Testis (tissue), 3 donors: Measurements from ENCODE around the gene CHRDL1. TPM values are rescaled to one million over a fixed set of nuclear protein-coding genes. Genes with fewer than 3 reads are reported as not detected.

Experiments
- DNase-seq: peaks from one replicate; pipeline ENCODE4 v3.0.0-alpha.2; 2019
- H3K27ac ChIP-seq, 2 donors: fragments of 200-600 bp; sonication (generic); one replicate each; pipeline ENCODE4 v1.5.1; 2019
- H3K27me3 ChIP-seq: fragments of 200-600 bp; sonication (generic); one replicate; pipeline ENCODE4 v1.5.1; 2019
- H3K36me3 ChIP-seq: fragments of 200-600 bp; sonication (generic); one replicate; pipeline ENCODE4 v1.5.1; 2017; ENCODE audit warnings: low read depth; ENCODE audit errors: missing control alignments
- H3K4me1 ChIP-seq: fragments of 200-600 bp; sonication (generic); one replicate; pipeline ENCODE4 v1.5.1; 2019
- H3K4me3 ChIP-seq, 2 donors: fragments of 200-600 bp; sonication (generic); one replicate each; pipeline ENCODE4 v1.5.1; 2017 to 2019
- H3K9me3 ChIP-seq: fragments of 200-600 bp; sonication (generic); one replicate; pipeline ENCODE4 v1.5.1; 2017
- POLR2A ChIP-seq: fragments of 450-650 bp; IDR thresholded peaks from one replicate; pipeline ENCODE4 v1.6.1; 2017; ENCODE audit warnings: antibody characterized with exemption, mild to moderate bottlenecking, moderate library complexity
- WGBS, 2 donors: methylation state at CpG; one replicate each; pipeline ENCODE4 v1.1.5; 2018; 5-methylcytosine and 5-hydroxymethylcytosine counted together
- intact Hi-C: fragments of 100-400 bp; cut with DNase I; formaldehyde crosslinking; loops from one replicate; pipeline ENCODE4 v1.15.1; 2023; ENCODE audit warnings: low total_unique reads
- polyA plus RNA-seq: library from polyadenylated mRNA; stranded (reverse); fragments of 350-450 nt; fragmentation: Illumina TruSeq; extraction: RNeasy Lipid Tissue Mini Kit (QIAGEN cat#74804); gene quantifications from one replicate; pipeline ENCODE4 v1.2.3, GENCODE V29; 2014; ENCODE audit warnings: low read depth, low replicate concordance; ENCODE audit not compliant: insufficient read depth
- total RNA-seq, 2 donors: library from RNA; depleted of rRNA; stranded (reverse); fragments of >200 nt; gene quantifications; one replicate each; pipeline ENCODE4 v1.2.3, GENCODE V29; 2016
- TF ChIP-seq, protein P1 (sequence below), 3 experiments: fragments of 450-650 bp in 2 of 3; fragments of 200-600 bp in 1 of 3; sonication (generic) in 1 of 3; IDR thresholded peaks; one replicate each; pipeline ENCODE4 v1.5.1; 2016 to 2019; ENCODE audit warnings: antibody characterized with exemption in 3 of 3, mild to moderate bottlenecking in 2 of 3, moderate library complexity in 1 of 3

The CHRDL1 gene
- total and polyA plus RNA-seq, 3 donors from 2014 or later = 3.4 to 40.5 (median 8.4) TPM

DNA sequence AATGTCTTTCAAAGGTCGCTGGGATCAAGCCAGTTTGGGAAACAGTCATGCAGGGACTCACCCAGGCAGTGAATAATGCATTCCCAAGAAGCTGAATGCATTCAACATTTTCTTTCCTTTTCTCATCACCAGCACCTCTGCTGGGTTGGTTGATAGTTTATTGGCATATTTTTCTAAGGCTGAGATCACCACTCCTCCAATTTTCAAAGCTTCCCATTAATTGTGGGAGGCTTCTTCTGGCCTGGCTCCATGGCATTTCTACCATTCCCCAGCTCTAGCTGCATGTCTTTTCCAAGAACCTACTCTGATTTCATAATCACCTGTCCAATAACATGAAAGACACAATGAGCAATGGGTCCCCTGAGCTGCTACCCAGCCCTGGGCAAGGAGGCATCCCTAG is 35.8 kb downstream of the CHRDL1 start:
- no peaks in the 10 kb centered on the region for H3K27me3 ChIP-seq
- no peaks in the 10 kb centered on the region for H3K4me1 ChIP-seq
- TF ChIP-seq, protein P1, sequence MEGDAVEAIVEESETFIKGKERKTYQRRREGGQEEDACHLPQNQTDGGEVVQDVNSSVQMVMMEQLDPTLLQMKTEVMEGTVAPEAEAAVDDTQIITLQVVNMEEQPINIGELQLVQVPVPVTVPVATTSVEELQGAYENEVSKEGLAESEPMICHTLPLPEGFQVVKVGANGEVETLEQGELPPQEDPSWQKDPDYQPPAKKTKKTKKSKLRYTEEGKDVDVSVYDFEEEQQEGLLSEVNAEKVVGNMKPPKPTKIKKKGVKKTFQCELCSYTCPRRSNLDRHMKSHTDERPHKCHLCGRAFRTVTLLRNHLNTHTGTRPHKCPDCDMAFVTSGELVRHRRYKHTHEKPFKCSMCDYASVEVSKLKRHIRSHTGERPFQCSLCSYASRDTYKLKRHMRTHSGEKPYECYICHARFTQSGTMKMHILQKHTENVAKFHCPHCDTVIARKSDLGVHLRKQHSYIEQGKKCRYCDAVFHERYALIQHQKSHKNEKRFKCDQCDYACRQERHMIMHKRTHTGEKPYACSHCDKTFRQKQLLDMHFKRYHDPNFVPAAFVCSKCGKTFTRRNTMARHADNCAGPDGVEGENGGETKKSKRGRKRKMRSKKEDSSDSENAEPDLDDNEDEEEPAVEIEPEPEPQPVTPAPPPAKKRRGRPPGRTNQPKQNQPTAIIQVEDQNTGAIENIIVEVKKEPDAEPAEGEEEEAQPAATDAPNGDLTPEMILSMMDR (IDR thresholded peaks at IDR 0.05) = no peak
- no peak for TF ChIP-seq POLR2A
- no peaks in the 10 kb centered on the region for H3K9me3 ChIP-seq
- H3K4me3 ChIP-seq = no peak overlapping the region
- WGBS, 2 donors = 85 to 100% methylated on average over 1 of the region's 1 CpG
- no peak for DNase-seq
- H3K27ac ChIP-seq = no peak overlapping the region
- intact Hi-C loops = no loop called here
- H3K36me3 ChIP-seq = no peaks in the 10 kb centered on the region

DNA sequence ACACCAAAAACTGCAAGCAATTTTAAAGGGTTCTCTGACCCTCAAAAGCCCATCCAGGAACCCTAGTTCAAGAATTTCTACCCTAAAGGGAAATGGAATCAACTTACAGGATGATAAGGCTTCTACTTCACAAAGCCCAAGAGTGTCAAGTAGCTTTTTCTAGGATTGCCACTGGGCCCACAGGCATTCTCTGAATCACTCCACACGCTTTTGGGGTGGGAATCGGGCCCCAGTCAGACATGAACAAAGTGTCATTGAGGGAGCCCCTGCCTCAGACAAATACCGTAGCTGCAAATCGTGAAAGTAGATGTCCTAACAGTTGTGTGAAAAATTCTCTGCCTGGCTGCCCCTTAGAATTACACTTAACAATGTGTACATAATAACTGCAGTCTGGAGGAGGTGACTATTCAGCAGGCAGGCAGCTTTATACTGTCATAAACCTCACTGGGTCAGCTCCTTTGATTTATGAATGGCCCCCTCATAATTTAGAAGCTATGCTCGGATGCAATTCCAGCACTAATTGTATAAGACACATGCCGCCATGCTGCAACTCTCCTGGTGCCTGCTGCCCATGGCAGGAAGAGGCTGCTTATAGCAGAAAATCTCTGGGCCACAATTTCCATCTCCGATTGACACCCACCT is 36.7 kb downstream of the CHRDL1 start:
- WGBS, 2 donors = 80% methylated on average over 3 to 5 of the region's 7 CpGs
- intact Hi-C loops = no loop called here
- no peak overlapping the region for H3K27ac ChIP-seq

DNA sequence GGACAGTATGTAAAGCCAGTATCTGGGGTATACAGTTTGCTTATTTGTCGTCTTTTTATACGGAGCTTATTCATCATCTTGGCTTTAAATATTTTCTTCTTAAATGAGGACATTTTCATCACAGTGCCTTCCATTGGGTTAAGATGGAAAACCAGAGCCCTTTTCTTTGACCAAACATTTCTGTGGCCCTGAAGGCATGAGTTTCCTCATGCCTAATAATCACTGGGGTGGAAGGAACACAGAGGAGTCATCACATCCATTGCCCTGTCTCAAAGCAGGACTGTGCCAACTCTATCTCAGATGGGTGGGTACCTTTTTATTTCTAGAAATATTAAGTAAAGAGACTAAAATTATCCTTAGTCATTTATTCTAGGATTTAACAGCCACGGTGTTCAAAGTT is 40.0 kb downstream of the CHRDL1 start:
- WGBS, 2 donors = 89 to 96% methylated on average over 3 of the region's 3 CpGs
- intact Hi-C loops = no loop called here
- Histone ChIP-seq H3K4me1 (no peaks in the 10 kb centered on the region), H3K4me3 (no peak overlapping the region), H3K27me3 (no peaks in the 10 kb centered on the region), H3K36me3 (no peaks in the 10 kb centered on the region), H3K9me3 (no peaks in the 10 kb centered on the region), H3K27ac (no peak overlapping the region)
- TF ChIP-seq POLR2A = no peak
- TF ChIP-seq, protein P1 (IDR thresholded peaks at IDR 0.05) = no peak
- no peak for DNase-seq

More for the DNA sequence above, 36.7 kb downstream of the CHRDL1 start:
- Histone ChIP-seq H3K27me3 (no peaks in the 10 kb centered on the region), H3K4me1 (no peaks in the 10 kb centered on the region), H3K36me3 (no peaks in the 10 kb centered on the region), H3K9me3 (no peaks in the 10 kb centered on the region), H3K4me3 (no peak overlapping the region)
- DNase-seq = no peak
- TF ChIP-seq POLR2A = no peak
- TF ChIP-seq, protein P1 (IDR thresholded peaks at IDR 0.05) = no peak

DNA sequence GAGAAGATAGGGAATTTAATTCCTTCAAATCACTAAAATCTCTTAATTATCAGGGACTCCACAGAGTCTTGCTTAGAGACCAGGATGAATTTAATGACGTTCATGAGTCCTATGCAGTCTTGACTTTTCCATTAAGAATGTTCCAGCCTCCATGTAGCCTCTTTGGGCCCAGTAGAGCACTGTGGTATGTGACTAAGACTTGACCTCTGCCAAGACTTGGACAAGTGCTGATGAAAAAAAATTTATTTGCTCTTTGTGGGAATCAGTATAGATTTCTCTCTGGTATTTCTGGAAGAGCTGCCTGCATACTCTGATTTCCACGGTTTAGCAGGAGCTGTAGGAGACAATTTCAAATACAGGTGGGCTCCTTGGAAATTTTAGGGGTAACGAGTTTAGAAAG is 40.6 kb downstream of the CHRDL1 start:
- Histone ChIP-seq H3K4me1 (no peaks in the 10 kb centered on the region), H3K4me3 (no peak overlapping the region), H3K27me3 (no peaks in the 10 kb centered on the region), H3K9me3 (no peaks in the 10 kb centered on the region), H3K36me3 (no peaks in the 10 kb centered on the region), H3K27ac (no peak overlapping the region)
- no peak for DNase-seq
- no peak for TF ChIP-seq POLR2A
- TF ChIP-seq, protein P1 (IDR thresholded peaks at IDR 0.05) = no peak
- intact Hi-C loops = no loop called here
- WGBS, 2 donors = 73 to 86% methylated on average over 3 of the region's 3 CpGs
